ENCODE measurements around the gene RPRD1B. TPM values are rescaled to one million over a fixed set of nuclear protein-coding genes. Genes with fewer than 3 reads are reported as not detected.

The RPRD1B gene
- total and polyA plus RNA-seq, 2 donors (not counting 3 experiments of a cell fraction or from before 2014, with no cell fraction given) = 13.0 to 29.3 TPM

GRCh38 chr20:38117205-38117604 lies 83.7 kb downstream of the RPRD1B start:
- Histone ChIP-seq H3K4me2 (ENCODE audit: insufficient read depth, low read length) (peak overlapping the region; percentile 8), H3K79me2 (ENCODE audit: control insufficient read depth, insufficient read depth, low read length) (no peaks in the 10 kb centered on the region), H3K9ac (replicated peaks; ENCODE audit: extremely low read depth, insufficient read depth, low read length) (peak overlapping the region; percentile 20), H3K27me3 (ENCODE audit: control insufficient read depth in 2 of 2, insufficient read depth in 2 of 2, low read length in 2 of 2) (no peaks in the 10 kb centered on the region), H3K27ac (ENCODE audit: insufficient read depth, low read depth, low read length) (peak overlapping the region; percentile 48), H3K4me1 (ENCODE audit: control insufficient read depth, extremely low read depth, insufficient read depth, low read length) (peaks cover 34% of the 10 kb centered on the region), H2AFZ (ENCODE audit: low read depth, low read length) (no peak overlapping the region), H3K9me3 (replicated peaks; ENCODE audit: control insufficient read depth, insufficient read depth, low read length) (no peaks in the 10 kb centered on the region), H3K9me1 (replicated peaks; ENCODE audit: control insufficient read depth, extremely low read depth, insufficient read depth, low read length) (no peaks in the 10 kb centered on the region), H3K4me3 (replicated peaks in 1 of 3; ENCODE audit: insufficient read depth in 1 of 3, low read depth in 1 of 3, low read length in 3 of 3) (no peak overlapping the region), H3K36me3 (ENCODE audit: control insufficient read depth in 2 of 2, extremely low read depth in 1 of 2, insufficient read depth in 2 of 2, low read length in 2 of 2) (no peaks in the 10 kb centered on the region), H4K20me1 (replicated peaks; ENCODE audit: control insufficient read depth, extremely low read depth, insufficient read depth, low read length) (no peaks in the 10 kb centered on the region)
- DNase-seq (ENCODE audit: low read depth, low spot score) (no peak), FAIRE-seq (no peak)
- no TSS peak for BruUV-seq (replicated peaks)
- dilution Hi-C loops (cut with MboI; ENCODE audit: extremely low pct_ligation_motif_present, low sequenced_read_pairs) = no loop called here
- ChIA-PET CTCF (interaction anchor here (1.1 to 1.6 kb wide), 3 partner anchors 10 to 44 kb away, joined by 3 to 6 read pairs (median 4); no protein-coding TSS in a partner anchor), POLR2A (no interaction called here)
- intact Hi-C loops (cut with micrococcal nuclease) = loop anchor here (1.0 kb wide), 1 partner anchor 8 kb away; no protein-coding TSS in a partner anchor
- TF ChIP-seq FOS (IDR thresholded peaks at IDR 0.05; ENCODE audit: borderline replicate concordance, insufficient read depth, low read length) (no peak), MYC (IDR thresholded peaks at IDR 0.05; ENCODE audit: low read depth, low read length) (no peak), MAX (IDR thresholded peaks at IDR 0.05; ENCODE audit: insufficient read depth, insufficient read length) (no peak), EZH2 (IDR thresholded peaks at IDR 0.05; ENCODE audit: borderline replicate concordance, low read depth, low read length, severe bottlenecking) (no peak), POLR2A (IDR thresholded peaks at IDR 0.05; ENCODE audit: low read depth, low read length) (no peak), POLR2AphosphoS5 (IDR thresholded peaks at IDR 0.05; ENCODE audit: insufficient read depth, low read depth, low read length) (no peak), CTCF (IDR thresholded peaks at IDR 0.05; ENCODE audit: extremely low read depth in 1 of 2, insufficient read depth in 1 of 2, low read depth in 1 of 2, low read length in 2 of 2) (no peak), JUN (IDR thresholded peaks at IDR 0.05; ENCODE audit: borderline replicate concordance, insufficient read depth, insufficient read length, low read depth) (no peak), GATA2 (IDR thresholded peaks at IDR 0.05; ENCODE audit: insufficient read depth, insufficient read length, low read depth, low read length) (no peak)
